Fibroblast of peridontal ligament (primary cell): ENCODE measurements around the gene RHAG.
"Not testable (repeated sequence)": the region's sequence is repeated elsewhere in the genome, so short reads cannot be mapped to it uniquely, and the experiment has no call there.

Experiments
- DNase-seq: peaks from one replicate; pipeline ENCODE4 v3.0.0-alpha.2; 2010; ENCODE audit errors: extremely low read depth

RHAG gene

DNA sequence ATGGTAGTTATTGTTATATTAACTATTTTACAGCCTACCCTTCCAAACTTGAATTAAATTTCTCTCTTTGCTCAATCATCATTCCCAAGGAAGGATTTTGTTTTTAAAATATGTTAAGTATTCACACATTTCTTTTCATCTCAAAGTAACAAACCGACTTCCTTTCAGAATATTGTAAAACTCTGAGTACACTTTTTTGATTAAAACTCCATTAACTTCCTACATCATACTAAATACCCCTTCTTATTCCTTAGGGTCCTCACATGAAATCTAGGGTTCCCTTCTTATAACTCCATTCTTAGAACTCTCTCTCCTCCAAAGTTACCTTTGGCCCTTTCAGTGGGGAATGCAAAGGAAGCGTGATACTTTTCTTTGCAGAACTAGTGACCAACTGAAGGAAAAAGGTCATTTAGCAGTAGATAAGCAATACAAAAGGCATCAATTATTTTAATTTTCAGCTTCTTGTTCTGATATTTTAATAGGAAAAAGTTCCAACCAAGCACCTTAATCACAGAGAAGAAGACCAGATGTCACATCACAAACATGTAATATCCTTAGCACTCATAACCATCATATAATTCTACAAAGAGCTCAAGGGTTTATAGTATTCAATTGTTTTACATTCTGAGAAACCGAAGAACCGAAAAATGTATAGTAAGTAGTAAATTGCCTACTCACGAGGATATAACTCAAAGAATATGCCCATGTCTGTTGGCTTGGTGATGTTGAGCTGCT, 494 bp downstream of the RHAG start:
- no peak for DNase-seq

- no peak for DNase-seq
These were observed 1.2 kb downstream of the RHAG start for GRCh38 chr6:49635480-49635879.

DNA sequence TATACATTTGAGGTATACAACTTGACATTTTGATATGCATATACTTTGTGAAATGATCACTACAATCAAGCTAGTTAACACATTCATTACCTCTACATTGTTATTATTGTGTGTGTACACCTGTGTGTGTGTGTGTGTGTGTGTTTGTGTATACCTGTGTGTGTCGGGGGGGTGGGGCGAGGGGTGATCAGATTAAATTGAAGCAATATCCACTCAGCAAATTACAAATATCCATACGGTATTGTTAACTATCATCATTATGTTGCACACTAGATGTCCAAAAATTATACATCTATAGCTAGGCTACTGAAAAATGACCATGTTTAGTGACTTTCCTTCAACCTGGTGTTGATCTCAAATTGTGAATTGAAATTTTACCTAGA, 1.8 kb downstream of the RHAG start:
- no peak for DNase-seq

- no peak for DNase-seq
These were observed 2.4 kb downstream of the RHAG start for GRCh38 chr6:49634092-49634835.

GRCh38 chr6:49633541-49633940, 3.1 kb downstream of the RHAG start:
- DNase-seq = no peak

GRCh38 chr6:49632727-49633126, 3.9 kb downstream of the RHAG start:
- no peak for DNase-seq

- not testable (repeated sequence) for DNase-seq
These were observed 7.1 kb downstream of the RHAG start for GRCh38 chr6:49629485-49630088.

DNA sequence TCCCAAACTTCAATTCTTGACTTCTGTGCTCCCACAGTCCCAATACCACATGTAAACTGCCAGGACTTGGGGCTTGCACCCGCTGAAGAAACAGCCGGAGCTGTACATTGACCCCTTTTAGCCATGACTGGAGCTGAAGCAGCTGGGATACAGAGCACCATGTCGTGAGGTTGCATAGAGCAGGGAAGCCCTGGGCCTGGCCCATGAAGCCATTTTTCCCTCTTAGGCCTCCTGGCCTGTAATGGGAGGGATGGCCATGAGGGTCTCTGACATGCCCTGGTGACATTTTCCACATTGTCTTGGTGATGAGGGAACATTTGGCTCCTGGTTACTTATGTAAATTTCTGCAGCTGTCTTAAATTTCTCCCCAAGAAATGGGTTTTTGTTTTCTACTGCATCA, 9.8 kb downstream of the RHAG start:
- DNase-seq = no peak

DNA sequence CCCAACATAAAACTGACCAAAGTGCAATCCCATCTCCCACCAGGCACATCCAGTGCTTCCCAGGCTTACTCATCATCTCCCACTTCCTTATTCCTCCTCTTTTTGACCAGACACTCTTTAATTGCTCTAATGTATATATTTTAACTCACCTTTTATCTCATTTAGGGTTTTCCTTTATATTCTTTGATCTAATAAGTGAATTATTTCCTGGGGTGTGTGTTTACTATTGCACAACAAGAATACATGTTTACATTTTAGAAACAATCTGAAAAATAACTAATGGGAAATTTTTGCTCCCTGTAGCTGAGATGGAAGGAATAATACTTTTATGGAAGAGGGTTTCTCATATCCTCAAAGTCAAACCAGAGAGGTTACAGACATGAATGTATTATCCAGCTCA, 18.4 kb downstream of the RHAG start:
- no peak for DNase-seq

- not testable (repeated sequence) for DNase-seq
These were observed 22.5 kb downstream of the RHAG start for GRCh38 chr6:49614144-49614543.

- no peak for DNase-seq
These were observed 27.4 kb downstream of the RHAG start for GRCh38 chr6:49609285-49609684.

DNA sequence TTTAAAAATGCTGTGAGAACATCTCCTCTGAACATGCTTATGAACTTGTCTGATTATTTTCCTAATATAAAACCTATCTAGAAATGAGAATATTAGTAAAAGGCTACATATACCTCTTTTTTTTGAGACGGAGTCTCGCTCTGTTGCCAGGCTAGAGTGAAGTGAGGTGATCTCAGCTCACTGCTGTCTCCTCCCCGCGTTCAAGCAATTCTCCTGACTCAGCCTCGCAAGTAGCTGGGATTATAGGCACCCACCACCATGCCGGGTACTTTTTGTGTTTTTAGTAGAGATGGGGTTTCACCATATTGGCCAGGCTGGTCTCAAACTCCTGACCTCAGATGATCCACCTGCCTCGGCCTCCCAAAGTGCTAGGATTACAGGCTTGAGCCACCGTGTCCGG, 28.4 kb downstream of the RHAG start:
- not testable (repeated sequence) for DNase-seq

DNA sequence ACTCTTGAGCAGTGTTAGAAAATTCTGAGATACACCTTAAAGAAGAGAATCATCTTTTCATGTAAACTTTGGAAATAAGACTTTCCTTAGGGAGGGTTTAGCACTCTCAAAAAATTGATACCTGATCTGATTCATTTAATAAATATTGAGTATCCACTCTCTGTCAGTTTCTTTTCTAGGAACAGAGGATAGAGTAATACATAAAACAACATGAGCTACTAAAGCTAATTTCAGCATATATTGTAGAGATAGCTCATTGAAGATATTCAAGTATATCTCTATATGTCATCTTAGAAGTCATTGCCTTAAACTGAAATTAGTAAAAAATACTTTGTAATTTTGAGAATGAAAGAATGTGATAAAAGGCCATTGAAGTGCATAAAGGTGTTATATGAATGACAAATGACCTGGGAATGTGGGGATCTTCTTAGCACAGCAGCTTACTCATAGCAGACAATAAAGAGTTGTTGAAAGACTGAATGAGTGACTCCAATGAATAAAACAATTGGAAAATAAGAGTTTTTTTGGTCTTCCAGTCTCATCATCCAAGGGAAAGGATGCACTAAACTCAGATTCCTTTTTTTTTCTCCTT, 29.2 kb downstream of the RHAG start:
- DNase-seq = no peak

GRCh38 chr6:49606721-49607390, 29.8 kb downstream of the RHAG start:
- peak; percentile 77 for DNase-seq

GRCh38 chr6:49604080-49604479, 32.6 kb downstream of the RHAG start:
- DNase-seq = not testable (repeated sequence)

DNA sequence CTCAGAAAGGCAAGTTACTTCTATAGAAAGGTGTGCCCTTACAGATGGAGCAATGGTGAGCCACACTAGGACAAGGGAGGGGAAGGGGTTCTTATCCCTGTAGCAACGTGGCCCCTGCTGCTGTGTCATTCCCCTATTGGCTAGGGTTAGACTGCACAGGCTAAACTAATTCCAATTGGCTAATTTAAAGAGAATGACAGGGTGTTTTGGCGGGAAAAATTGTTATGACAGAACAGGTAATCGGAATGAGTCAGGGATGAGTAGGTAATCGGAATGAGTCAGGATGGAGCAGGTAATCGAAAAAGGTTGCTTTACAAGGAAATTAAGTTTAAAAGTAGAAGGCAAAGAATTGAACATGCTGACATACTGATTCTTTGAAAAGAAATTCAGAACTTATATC, 49.4 kb downstream of the RHAG start:
- DNase-seq = not testable (repeated sequence)

- no peak for DNase-seq
These were observed 54.1 kb downstream of the RHAG start for GRCh38 chr6:49582529-49582928.

- DNase-seq = no peak
These were observed 57.0 kb downstream of the RHAG start for GRCh38 chr6:49579649-49580048.

- DNase-seq = no peak
These were observed 60.0 kb downstream of the RHAG start for GRCh38 chr6:49576618-49577017.

DNA sequence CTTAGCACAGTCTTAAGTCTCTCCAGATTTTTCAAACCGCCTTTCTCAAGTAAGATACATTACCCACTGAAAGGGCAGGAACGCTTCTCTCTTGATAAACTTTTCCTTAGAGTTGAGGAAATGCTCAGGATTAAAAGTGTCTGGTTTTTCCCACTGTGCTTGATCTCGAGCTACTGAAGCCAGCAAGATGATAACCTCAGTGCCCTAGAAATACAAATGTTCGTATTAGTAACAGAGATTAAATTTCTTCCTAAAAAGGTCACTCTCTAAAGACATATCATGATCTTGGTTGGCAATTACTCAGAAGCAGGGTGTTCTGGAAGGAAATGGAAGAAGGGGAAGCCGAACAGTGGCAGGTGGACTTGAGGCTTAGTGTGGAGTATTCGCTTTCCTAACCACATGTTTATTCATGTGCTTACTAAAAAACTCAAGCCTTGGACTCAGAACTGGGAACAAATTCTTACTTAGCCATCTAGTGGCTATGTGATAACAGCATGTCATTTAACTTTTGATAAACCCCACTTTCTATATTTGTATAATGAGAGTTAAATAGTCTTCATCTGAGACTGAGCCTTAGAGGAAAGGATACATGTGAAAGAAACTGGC, 66.1 kb downstream of the RHAG start:
- DNase-seq = no peak

- no peak for DNase-seq
These were observed 70.8 kb downstream of the RHAG start for GRCh38 chr6:49565855-49566254.

- DNase-seq = no peak
These were observed 71.4 kb downstream of the RHAG start for GRCh38 chr6:49565261-49565660.
